Measurements from ENCODE around the gene ARL15. TPM values are rescaled to one million over a fixed set of nuclear protein-coding genes. Genes with fewer than 3 reads are reported as not detected.

ARL15 gene
- total RNA-seq, 4 donors from 2014 or later, result 36.2 to 338 (median 69.0) TPM

GRCh38 chr5:53936481-53937352 lies 373.7 kb downstream of the ARL15 start:
- H3K27me3 ChIP-seq, result no peaks in the 10 kb centered on the region
- DNase-seq, result peak; percentile 61 to 68
- H3K9me3 ChIP-seq, result no peaks in the 10 kb centered on the region
- intact Hi-C loops (cut with DNase I; ENCODE audit: low total_unique reads), result no loop called here
- no peaks in the 10 kb centered on the region for H3K36me3 ChIP-seq
- TF ChIP-seq POLR2A (IDR thresholded peaks at IDR 0.05) (no peak), CTCF (IDR thresholded peaks at IDR 0.05) (no peak)
- H3K4me1 ChIP-seq, result no peaks in the 10 kb centered on the region
- no peak overlapping the region for H3K4me3 ChIP-seq
- H3K27ac ChIP-seq, result peak overlapping the region in 1 of 2 donors; percentile 20

GRCh38 chr5:53934151-53934820 lies 376.1 kb downstream of the ARL15 start:
- no peak for TF ChIP-seq POLR2A (IDR thresholded peaks at IDR 0.05)
- no peak for TF ChIP-seq CTCF (IDR thresholded peaks at IDR 0.05)
- Histone ChIP-seq H3K4me1 (no peaks in the 10 kb centered on the region), H3K36me3 (no peaks in the 10 kb centered on the region), H3K27me3 (no peaks in the 10 kb centered on the region), H3K9me3 (no peaks in the 10 kb centered on the region), H3K27ac (no peak overlapping the region), H3K4me3 (no peak overlapping the region)
- intact Hi-C loops (cut with DNase I; ENCODE audit: low total_unique reads), result no loop called here
- no peak for DNase-seq

- Histone ChIP-seq H3K27me3 (no peaks in the 10 kb centered on the region), H3K9me3 (no peaks in the 10 kb centered on the region), H3K4me3 (no peak overlapping the region), H3K36me3 (no peaks in the 10 kb centered on the region), H3K27ac (no peak overlapping the region), H3K4me1 (no peaks in the 10 kb centered on the region)
- no peak for DNase-seq
- intact Hi-C loops (cut with DNase I; ENCODE audit: low total_unique reads), result no loop called here
- TF ChIP-seq POLR2A (IDR thresholded peaks at IDR 0.05) (no peak), CTCF (IDR thresholded peaks at IDR 0.05) (no peak)
Measured at GRCh38 chr5:53932351-53932750, 378.0 kb downstream of the ARL15 start.

- no peaks in the 10 kb centered on the region for H3K27me3 ChIP-seq
- intact Hi-C loops (cut with DNase I; ENCODE audit: low total_unique reads), result no loop called here
- H3K36me3 ChIP-seq, result no peaks in the 10 kb centered on the region
- H3K9me3 ChIP-seq, result no peaks in the 10 kb centered on the region
- H3K4me1 ChIP-seq, result no peaks in the 10 kb centered on the region
- H3K27ac ChIP-seq, result no peak overlapping the region
- TF ChIP-seq POLR2A (IDR thresholded peaks at IDR 0.05) (no peak), CTCF (IDR thresholded peaks at IDR 0.05) (no peak)
- no peak overlapping the region for H3K4me3 ChIP-seq
- DNase-seq, result no peak
Measured at GRCh38 chr5:53930457-53930856, 379.9 kb downstream of the ARL15 start.

- Histone ChIP-seq H3K27me3 (no peaks in the 10 kb centered on the region), H3K4me3 (no peak overlapping the region), H3K36me3 (no peaks in the 10 kb centered on the region), H3K4me1 (peaks cover 0 to under 1% of the 10 kb centered on the region in 2 donors), H3K27ac (no peak overlapping the region), H3K9me3 (no peaks in the 10 kb centered on the region)
- DNase-seq, result no peak
- TF ChIP-seq CTCF (IDR thresholded peaks at IDR 0.05) (no peak), POLR2A (IDR thresholded peaks at IDR 0.05) (no peak)
- intact Hi-C loops (cut with DNase I; ENCODE audit: low total_unique reads), result no loop called here
Measured at GRCh38 chr5:53929570-53929969, 380.8 kb downstream of the ARL15 start.
